Activated CD4-positive, CD25-positive, alpha-beta regulatory T cell treated with anti-CD3 and anti-CD28 coated beads, Interleukin-2, amount 50 U/mL, for 16 hours (primary cell): ENCODE data around the gene WNT9A.

Experiments used
- DNase-seq: peaks from one replicate; pipeline ENCODE4 v3.0.0-alpha.2; 2020; ENCODE audit warnings: low read depth, low spot score

The WNT9A gene

DNA sequence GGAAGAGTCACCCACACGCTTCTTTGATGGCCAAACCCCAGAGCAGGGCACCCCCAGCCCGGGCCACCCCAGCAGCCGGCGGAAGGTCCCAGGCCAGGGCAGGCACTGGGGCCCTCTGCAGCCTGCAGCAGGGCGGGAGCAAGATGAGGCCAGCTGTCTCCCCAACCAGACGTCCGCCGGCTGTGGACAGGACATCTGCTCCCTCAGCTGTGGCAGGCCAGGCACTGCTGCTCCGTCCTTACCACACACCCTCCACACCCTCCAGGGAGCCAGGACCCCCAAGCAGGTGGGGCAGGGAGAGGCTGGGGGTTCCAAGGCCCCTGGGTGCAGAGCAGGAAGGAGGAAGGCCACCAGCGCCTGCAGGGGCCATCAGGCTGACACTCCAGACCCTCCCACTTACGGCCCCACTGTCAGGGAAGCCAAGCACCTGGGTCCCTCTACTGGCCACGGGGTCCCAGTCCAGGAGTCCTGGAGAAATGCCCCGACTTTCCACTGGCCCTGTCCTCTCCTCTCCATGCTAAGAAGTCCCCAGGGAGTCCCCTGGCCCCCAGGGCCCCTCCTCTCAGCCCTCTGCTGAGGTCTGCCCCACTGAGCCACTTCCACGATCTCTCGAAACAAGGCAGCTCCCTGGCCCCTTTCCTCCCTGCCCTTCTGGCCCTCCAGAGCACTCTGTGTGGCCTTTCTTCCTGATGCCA is 5.6 kb downstream of the WNT9A start:
- no peak for DNase-seq

DNA sequence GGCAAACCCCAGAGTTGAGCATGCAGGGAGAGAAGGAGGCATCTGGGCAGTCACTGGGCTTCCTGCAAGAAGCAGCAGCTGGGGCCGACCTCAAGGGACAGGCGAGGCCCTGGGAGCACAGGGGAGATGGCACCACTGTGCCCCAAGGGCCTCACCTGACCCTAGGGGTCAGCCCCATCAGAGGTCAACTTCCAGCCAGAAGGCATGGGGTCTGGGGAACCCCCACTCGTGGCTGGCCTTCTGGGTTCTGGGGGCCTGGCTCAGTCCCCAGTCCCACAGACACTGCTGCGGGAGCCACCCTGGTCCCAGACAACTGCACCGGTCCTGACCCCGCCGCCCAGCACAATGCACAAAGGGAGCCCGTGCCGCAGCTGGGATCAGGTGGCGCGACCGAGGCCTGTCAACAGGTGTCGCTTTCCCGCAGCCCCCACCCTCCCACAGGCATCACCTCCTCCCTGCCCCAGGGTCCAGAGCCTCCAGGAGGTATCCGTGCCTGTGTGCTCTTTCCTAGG is 6.2 kb downstream of the WNT9A start:
- no peak for DNase-seq

DNA sequence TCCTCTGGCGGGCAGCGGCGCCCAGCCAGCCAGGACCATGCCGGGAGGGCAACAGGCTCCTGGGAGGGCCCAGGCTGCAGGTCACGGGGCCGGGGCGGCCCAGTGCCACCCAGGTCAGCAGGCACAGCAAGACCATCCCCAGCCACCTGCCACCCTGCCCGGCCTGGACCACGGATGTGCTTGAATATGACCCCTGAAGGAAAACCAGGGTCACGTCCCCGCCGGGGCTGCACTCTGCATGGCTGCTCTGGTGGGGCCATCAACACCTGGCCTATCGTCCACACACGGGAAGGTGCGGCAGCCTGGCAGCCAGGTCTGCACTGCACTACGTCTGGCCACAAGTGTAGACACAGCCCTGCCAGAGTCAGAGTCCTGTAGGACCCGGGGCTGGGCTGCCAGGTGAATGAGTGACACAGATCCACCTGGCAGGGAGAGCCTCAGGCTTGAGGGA is 6.9 kb downstream of the WNT9A start:
- DNase-seq: no peak

DNA sequence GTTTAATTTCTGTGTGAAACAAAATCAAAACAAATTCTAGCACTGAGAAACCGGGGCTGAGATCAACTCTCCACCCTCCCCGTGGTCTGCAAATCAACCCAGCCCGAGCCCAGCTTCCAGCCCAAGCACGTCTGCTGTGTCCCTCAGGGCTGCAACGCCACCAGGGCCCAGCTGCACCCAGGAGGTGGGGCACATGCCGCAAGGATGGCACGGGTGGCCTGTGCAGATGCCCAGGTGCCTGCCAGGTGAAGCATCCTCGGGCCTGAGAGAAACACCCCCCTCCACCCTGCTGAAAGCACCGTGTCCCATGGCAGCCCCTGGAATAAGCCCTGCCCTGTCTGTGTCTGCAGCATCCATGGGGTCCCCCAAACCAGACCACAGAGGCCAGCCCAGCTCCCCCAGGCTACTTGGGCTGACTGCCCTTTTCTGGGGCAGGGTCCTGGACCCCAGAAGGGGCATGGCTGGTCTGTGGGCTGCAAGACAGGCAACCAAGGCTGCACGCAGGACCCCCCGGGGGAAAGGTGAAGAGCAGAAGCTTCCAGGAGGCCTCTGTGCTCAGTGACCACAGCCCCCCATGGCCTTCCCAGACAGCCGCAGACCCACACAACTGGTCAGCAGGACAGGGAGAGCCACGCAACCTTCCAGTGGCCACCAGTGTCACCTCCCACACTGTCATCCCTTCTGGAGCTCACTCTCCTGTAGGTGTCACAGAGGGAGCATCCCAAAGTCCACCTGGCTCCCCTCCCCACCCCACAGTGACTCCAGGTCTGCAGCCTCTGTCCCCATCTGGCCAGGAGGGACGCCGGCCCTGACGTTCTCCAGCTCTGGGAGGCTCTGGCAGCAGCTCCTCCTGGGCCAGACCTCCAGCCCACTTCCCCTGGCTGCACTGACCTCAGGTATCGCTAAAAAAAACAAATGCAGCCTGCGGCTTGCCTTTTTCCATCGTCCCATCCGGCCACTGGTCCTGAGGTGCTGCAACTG is 7.7 kb downstream of the WNT9A start:
- no peak for DNase-seq

DNA sequence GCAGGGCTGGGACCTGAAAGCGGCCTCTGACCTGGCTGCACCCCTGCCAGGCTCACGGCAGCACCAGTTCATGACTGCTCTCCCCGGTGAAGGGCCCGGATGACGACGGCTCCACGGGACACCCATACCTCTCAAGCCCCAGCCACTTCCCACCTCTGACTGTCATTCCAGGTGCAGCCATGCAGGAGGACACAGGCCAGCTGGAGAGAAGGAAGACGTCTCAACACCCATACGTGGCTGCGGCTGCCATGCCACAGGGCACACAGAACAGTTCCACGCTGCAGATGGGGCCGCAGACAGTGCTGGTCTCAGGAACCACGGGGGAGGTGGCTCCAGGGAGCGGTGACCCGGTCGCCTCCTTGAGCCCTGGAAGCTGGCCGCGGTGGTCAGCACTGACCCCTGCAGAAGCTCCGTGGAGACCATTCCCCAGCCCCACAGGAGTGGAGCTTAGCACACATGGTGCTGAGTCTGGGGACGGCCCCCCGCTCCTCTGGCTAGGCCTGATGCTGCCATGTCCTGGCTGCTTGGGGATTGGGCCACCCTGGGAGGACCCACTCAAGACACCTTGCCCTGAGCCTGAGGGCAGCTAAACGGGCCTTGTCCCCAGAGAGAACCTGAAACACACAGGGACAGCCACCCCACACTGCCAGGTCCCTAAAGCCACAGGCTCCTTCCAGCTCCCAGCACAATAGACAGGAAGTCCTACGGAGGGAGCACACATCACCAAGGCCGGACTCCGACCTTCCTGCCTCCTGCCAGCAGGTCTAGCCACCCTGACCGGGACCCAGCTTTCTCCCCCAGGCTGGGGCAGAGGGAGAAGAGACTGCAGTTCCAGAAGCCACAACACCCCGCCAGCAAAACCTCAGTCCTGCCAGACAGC is 8.6 kb downstream of the WNT9A start:
- DNase-seq: no peak

DNA sequence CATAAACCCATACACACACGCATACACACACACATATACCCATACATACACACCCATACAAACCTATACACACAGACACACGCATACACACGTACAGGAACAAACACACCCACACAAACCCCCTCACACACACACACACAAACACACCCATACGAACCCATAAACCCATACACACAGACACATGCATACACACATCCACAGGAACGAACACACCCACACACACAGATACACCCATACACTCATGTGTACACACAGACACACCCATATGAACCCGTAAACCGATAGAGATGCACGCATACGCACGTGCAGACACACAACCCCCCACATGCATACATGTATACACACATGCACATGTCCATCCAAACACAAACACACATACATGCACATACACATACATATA is 9.5 kb downstream of the WNT9A start:
- no peak for DNase-seq

DNA sequence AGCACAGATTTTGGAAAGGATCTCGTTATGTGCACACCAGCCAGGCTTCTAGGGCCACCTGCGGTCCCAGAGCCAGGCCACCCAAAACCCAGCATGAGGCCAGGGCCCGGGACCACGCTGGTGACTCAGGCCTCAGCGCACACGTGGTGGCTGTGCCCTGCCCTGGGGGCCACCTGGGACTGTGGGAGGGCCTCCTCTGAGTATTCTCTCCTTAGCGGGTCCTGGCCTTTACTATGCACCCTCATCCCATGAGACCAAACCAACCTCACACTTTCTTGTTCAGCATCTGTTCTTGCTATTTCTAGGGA is 9.9 kb downstream of the WNT9A start:
- DNase-seq: no peak

DNA sequence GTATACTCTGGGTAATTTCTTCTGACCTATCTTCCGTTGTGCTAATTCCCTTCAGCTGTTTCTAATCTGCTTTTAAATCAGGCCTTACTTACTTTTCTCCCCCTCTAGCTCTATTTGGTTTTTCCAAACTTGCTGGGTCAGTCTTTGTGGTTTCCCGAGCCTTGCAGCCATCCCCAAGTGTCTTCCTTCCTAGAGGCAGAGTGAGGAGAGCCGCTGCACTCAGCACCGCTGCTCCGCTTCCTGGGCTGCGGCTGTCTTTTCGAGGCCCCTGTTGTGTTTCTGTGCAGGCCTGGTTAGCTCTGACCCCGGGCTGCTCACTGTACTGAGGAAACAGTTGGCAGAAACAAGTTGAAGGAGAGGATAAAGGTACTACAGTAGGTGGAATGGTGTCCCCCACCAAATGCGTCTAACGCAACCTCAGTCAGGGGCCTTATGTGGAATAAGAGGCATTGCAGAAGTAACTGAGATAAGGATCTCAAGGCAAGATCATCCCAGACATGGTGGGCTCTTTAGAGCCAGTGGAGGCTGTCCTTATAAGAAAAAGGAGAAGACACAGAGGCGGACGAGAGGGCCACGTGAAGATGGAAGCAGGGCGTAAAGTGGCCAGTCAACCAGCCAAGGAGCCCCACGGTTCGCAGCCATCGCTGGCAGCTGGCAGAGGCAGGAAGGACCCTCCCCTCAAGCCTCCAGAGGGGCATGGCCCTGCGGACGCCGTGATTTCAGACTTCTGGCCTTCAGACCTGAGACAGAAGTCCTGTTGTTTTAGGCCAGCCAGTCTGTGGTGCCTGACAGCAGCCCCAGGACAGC is 10.5 kb downstream of the WNT9A start:
- DNase-seq: no peak

DNA sequence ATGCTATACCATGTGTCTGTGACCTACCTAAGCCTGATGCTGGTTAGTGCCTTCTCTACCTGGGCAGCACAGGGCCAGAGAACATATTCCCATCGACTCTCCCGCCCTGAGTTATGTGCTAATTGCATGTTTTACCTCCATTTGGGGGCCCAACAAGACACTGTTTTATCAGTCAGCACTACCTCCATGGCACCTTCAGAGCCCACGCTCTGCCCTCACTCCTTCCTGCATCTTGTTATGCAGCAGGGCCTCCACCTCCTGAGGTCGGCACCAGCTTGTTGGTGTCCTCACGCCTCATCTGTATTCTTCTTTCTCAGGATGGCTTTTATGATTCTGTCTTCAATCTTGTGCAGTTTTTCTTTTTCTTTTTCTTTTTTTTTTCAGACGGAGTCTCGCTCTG is 11.9 kb downstream of the WNT9A start:
- no peak for DNase-seq

DNA sequence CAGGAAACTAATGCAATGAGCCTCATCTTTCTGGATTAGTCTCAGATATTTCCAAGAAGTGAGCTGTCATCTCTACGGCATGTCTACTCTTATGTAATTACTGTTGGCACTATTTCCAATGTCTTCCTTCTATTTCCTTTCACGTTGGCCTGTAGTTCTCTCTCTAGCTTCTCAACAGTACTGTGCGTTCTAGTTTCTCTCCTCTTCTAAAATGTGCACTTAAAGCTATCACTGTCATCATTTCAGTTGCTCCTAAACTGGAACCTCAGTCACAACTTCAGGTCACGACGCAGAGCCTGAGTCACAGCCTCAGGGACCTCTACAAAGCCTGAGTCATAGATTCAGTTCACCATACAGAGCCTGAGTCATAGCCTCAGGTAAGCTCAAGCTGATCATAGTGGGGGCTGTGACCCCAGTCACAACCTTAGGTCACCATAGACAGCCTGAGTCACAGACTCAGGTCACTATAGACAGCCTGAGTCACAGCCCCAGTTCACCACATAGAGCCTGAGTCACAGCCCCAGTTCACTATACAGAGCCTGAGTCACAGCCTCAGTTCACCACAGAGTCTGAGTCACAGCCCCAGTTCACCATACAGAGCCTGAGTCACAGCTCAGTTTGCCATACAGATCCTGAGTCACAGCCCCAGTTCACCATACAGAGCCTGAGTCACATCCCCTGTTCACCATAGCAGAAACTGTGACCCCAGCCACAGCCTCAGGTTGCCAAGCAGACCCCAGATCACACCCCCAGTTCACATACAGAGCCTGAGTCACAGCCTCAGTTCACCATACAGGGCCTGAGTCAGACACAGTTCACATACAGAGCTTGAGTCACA is 13.0 kb downstream of the WNT9A start:
- no peak for DNase-seq

DNA sequence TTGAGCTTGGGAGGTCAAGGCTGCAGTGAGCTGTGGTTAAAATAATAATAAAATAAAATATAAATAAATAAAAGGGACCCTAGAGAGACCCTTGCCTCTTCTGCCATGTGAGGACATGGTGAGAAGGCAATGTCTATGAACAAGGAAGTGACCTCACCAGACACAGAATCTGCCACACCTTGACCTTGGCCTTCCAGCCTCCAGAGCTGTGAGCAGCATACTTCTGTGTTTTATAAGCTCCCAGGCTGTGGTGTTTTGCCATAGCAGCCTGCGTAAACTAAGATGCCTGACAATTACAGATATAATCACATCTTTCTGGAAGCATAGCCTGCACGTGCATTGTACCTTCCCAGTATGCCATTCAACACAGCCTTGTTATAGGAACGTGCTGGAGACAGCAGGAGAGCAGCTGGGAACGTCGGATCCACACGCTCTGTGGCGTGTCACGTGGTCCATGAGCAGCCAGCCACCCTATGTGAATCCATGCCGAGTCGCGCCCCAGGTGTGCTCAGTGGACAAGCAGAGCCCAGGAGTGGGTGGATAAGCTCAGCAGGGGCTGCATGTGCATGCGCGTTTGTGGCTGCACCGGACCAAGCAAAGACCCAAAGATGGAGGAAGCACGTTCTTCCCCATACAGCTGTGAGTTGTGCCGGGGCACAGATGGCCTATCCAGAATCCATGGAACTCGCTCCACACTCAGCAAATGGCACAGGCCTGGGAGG is 17.8 kb downstream of the WNT9A start:
- DNase-seq: no peak

DNA sequence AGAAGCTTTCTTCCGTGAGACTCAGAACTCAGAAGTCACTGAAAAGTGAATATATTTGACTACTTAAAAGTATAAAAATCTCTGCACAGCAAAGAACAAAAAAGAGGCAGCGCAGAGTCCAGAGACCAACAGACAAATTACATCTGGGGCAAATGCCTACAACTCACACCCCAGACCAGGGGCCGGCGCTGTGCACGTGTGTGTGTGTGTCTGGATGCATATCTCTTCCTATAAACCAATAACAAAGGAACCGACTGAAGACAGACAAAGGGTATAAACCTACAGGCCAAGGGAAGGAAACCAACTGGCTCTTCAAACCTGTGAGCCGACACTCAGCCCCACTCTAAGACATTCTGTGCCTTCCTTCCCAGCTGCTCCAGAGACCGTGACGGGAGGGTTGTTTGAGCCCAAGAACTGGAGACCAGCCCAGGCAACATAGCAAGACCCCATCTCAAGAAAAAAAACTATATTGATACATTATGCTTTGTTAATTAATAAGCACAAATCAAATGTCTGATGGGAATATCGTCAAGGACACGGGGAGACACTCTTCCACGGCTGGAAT is 18.8 kb downstream of the WNT9A start:
- no peak for DNase-seq

DNA sequence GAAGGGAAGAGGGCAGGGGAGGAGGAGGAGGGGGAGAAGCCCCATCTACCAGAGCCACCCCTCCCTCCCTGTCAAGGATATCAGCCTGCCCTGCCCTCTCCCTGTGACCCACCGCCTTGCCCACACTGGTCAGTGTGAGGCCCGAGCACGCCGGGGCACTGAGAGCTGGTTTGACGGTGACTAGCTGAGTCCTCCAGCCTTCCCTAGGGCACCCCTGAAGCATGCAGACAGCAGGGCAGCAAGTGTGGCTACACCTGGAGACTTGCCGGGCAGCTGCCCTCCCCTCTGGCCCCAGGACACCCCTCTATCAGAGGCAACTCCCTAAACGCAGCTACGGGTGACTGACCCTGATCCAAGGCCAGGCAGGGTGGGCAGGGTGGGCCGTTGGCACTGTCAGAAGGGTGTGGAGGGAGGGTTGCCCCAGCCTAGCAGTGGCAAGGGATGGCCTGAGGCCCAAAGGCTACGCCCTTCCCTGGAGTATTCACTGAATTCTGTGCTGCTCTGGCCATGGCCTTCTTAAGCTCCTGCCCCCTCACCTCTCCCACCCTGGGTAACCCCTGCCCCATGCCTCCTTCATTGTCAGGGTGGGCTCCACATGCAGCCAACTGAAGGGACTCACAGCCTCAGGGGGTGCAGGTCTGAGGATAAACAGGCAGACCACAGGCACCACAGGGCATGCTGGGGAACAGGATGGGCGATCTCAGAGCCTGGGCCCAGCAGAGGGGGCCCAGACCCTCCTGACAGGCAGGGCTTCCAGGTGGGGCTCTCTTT is 19.6 kb downstream of the WNT9A start:
- no peak for DNase-seq

DNA sequence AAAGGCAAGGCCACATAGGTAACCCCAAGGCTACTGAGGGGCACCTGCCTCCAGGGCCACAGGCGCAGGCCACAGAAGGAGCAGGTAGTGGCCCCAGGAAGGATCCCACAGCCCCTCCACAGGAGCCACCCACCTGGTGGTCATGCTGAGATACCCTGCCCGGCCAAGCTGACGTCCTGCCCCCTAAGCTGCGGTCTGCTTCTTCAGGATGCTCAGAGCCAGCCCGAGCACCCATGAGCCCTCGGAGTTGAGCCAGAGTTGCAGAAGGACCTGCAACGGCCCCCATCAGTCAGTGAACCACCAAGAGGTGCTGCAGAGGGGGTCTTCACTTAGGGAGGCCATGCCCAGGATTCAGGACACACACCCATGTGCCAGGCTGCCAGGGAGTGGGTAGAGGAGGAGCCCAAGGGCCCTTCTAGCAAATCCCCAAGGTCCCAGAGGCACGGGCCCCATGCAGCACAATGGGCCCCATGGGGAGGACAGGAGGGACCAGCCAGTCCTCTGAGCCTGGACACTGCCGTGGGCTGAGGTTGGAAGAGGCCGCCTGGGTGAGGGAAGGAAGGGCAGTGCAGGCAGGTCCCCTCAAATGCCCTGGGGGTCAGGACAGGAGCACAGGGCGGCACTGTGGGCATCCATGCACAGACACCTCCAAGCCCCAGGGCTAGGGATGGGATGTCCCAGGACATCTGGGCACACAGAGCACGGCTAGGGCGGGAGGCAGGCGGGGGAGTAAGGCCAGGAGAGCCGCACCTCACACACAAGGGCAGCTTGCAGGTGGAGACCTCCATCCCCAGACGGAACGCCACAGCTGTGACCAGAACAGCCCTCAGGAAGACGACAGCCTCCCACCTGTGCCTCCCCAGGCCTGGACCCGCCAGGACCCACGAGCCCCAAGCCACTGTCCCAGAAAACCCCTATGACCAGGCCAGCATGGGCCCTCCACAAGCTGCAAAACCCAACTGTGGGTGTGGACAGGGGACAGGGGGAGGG is 20.5 kb downstream of the WNT9A start:
- DNase-seq: no peak

DNA sequence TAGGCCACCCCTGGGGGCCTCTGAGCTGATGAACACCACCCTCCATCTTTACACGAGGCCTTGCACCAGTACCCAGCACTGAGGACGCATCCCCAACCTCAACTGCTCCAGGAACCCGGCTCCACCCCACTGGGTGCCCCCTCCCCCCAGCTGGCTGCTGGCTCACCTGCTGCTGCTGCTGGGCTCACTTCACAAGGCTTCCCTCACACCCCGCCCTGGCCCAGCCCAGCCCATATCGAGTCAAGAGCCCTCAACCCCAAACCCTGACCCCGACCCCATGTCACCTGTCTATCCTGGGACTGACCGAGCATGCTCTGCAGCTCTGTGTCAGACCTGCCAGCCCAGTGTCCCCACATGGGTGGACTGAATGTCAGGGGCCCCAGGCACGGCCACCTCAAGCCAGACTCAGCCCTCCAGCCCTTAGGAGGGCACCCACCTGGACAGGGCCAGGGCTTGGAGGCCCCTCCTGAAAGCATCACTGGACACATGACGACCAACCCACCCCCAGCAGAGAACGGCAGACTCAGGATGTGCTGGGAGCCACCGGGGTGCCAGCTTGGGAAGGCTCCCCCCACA is 21.4 kb downstream of the WNT9A start:
- no peak for DNase-seq

DNA sequence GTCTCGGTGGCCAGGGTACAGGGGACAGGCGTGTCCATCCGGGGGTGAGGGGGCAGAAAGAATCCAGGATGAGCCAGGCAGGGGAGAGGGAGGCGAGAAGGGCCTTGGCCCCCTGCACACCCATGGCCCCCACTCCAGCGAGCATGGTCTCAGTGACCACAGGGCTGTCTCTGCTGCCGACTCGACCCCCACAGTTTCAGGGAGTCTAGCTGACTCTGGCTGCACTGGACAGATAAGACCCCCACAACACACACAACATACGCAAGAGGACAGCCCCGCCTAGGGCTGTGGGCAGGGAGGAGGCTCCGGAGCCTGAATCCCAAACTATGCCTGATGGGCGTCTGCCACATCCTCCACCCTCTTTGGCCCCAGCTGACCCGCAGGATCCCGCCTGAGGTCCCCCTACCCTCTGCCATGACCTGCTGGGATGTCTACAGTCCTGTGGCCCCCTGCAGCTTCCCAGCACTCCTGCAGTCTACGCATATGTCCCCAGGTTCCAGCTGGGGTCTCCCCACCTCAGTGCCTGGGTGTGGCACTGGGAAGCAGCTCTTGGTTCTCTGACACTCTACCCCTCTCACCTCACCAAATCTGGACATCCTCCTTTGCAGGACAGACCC is 22.0 kb downstream of the WNT9A start:
- no peak for DNase-seq
